Fibroblast of skin of back (primary cell): Measurements from ENCODE around the gene MBOAT1.

Experiments
- DNase-seq: peaks from one replicate; pipeline ENCODE4 v3.0.0-alpha.2; 2013

Gene MBOAT1

GRCh38 chr6:20096536-20096935 is 115.7 kb downstream of the MBOAT1 start:
- DNase-seq = no peak

- no peak for DNase-seq
Observed at GRCh38 chr6:20095436-20095835, 116.8 kb downstream of the MBOAT1 start.

GRCh38 chr6:20092071-20092566 is 120.2 kb downstream of the MBOAT1 start:
- peak; percentile 57 for DNase-seq

GRCh38 chr6:20086992-20087391 is 125.3 kb downstream of the MBOAT1 start:
- no peak for DNase-seq

- no peak for DNase-seq
Observed at GRCh38 chr6:20085817-20086216, 126.5 kb downstream of the MBOAT1 start.

GRCh38 chr6:20084411-20084810 is 127.9 kb downstream of the MBOAT1 start:
- DNase-seq = no peak

- DNase-seq = no peak
Observed at GRCh38 chr6:20071998-20072397, 140.3 kb downstream of the MBOAT1 start.

- no peak for DNase-seq
Observed at GRCh38 chr6:20070047-20070446, 142.2 kb downstream of the MBOAT1 start.

- DNase-seq = no peak
Observed at GRCh38 chr6:20069021-20069522, 143.2 kb downstream of the MBOAT1 start.

- no peak for DNase-seq
Observed at GRCh38 chr6:20068421-20068988, 143.8 kb downstream of the MBOAT1 start.

GRCh38 chr6:20061952-20062351 is 150.3 kb downstream of the MBOAT1 start:
- DNase-seq = no peak

- no peak for DNase-seq
Observed at GRCh38 chr6:20060252-20060651, 152.0 kb downstream of the MBOAT1 start.

GRCh38 chr6:20058912-20059311 is 153.4 kb downstream of the MBOAT1 start:
- DNase-seq = no peak

GRCh38 chr6:20058121-20058905 is 154.0 kb downstream of the MBOAT1 start:
- DNase-seq = no peak

- peak; percentile 49 for DNase-seq
Observed at GRCh38 chr6:20056350-20056992, 155.8 kb downstream of the MBOAT1 start.

- DNase-seq = no peak
Observed at GRCh38 chr6:20055916-20056315, 156.4 kb downstream of the MBOAT1 start.
